Measurements from ENCODE around the gene ZNF236. TPM values are rescaled to one million over a fixed set of nuclear protein-coding genes. Genes with fewer than 3 reads are reported as not detected.
A peak's percentile ranks its signal among the peaks of the same experiment; 100 is the strongest.

The ZNF236 gene
- total and polyA plus RNA-seq, 2 experiments from 2014 or later = 7.4 to 8.2 TPM

GRCh38 chr18:76993573-76993972 is 171.2 kb downstream of the ZNF236 start:
- Histone ChIP-seq H3K27ac (peak overlapping the region; percentile 74), H3K9me3 (ENCODE audit: low read depth) (no peaks in the 10 kb centered on the region), H3K27me3 (no peaks in the 10 kb centered on the region), H3K36me3 (replicated peaks; ENCODE audit: insufficient read depth, low read depth) (no peaks in the 10 kb centered on the region), H4K20me1 (ENCODE audit: insufficient read depth, poor library complexity, severe bottlenecking) (no peaks in the 10 kb centered on the region), H3K9me2 (replicated peaks; ENCODE audit: insufficient read depth) (no peaks in the 10 kb centered on the region), H3K4me2 (peak overlapping the region; percentile 37), H2AFZ (peak overlapping the region; percentile 20), H3K79me2 (no peaks in the 10 kb centered on the region), H3K4me1 (ENCODE audit: insufficient read depth) (peaks cover 5% of the 10 kb centered on the region), H3K4me3 (no peak overlapping the region)
- 92% methylated on average over 11 of the region's 11 CpGs for WGBS (ENCODE audit: low lambda C conversion rate, missing lambda C conversion rate)
- TF ChIP-seq EZH2phosphoT487 (IDR thresholded peaks at IDR 0.05; ENCODE audit: low read depth, severe bottlenecking, unreplicated experiment) (no peak), CTCF (IDR thresholded peaks at IDR 0.05; ENCODE audit: poor library complexity) (no peak)
- DNase-seq (ENCODE audit: low spot score) = no peak

- no peak overlapping the region for H3K4me3 ChIP-seq
- no peaks in the 10 kb centered on the region for H3K9me3 ChIP-seq (ENCODE audit: low read depth)
- H3K27me3 ChIP-seq = no peaks in the 10 kb centered on the region
- H3K36me3 ChIP-seq (replicated peaks; ENCODE audit: insufficient read depth, low read depth) = no peaks in the 10 kb centered on the region
- WGBS (ENCODE audit: low lambda C conversion rate, missing lambda C conversion rate) = 55% methylated on average over 8 of the region's 8 CpGs
- no peaks in the 10 kb centered on the region for H4K20me1 ChIP-seq (ENCODE audit: insufficient read depth, poor library complexity, severe bottlenecking)
- no peak for TF ChIP-seq CTCF (IDR thresholded peaks at IDR 0.05; ENCODE audit: poor library complexity)
- TF ChIP-seq EZH2 (IDR thresholded peaks at IDR 0.05; ENCODE audit: borderline replicate concordance) = no peak
- TF ChIP-seq EZH2phosphoT487 (IDR thresholded peaks at IDR 0.05; ENCODE audit: low read depth, severe bottlenecking, unreplicated experiment) = no peak
- no peaks in the 10 kb centered on the region for H3K9me2 ChIP-seq (replicated peaks; ENCODE audit: insufficient read depth)
- peak; percentile 54 for DNase-seq (ENCODE audit: low spot score)
- H3K27ac ChIP-seq = peak overlapping the region; percentile 74
- peak overlapping the region; percentile 37 for H3K4me2 ChIP-seq
- no peaks in the 10 kb centered on the region for H3K79me2 ChIP-seq
- H3K4me1 ChIP-seq (ENCODE audit: insufficient read depth) = peaks cover 5% of the 10 kb centered on the region
- H2AFZ ChIP-seq = peak overlapping the region; percentile 20
These were observed 171.8 kb downstream of the ZNF236 start for GRCh38 chr18:76994086-76994654.

DNA sequence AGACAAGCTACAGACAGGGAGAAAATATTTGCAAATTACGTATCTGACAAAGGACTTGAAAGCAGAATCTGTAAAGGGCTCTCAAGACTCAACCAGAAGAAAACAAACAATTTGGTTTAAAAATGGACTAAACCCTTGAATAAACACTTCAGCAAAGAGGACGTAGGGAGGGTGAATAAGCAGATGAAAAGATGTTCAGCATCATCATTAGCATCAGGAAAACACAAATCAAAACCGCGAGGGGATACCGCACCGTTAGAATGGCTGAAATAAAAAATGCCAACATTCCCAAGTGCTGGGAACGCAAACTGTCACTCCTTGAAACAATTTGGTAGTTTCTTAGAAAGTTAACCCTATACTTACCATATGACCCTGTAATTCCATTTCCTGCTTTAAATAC is 173.5 kb downstream of the ZNF236 start:
- H2AFZ ChIP-seq = no peak overlapping the region
- peaks cover 9% of the 10 kb centered on the region for H3K4me1 ChIP-seq (ENCODE audit: insufficient read depth)
- no peak overlapping the region for H3K27ac ChIP-seq
- H3K79me2 ChIP-seq = no peaks in the 10 kb centered on the region
- no peaks in the 10 kb centered on the region for H3K36me3 ChIP-seq (replicated peaks; ENCODE audit: insufficient read depth, low read depth)
- H4K20me1 ChIP-seq (ENCODE audit: insufficient read depth, poor library complexity, severe bottlenecking) = no peaks in the 10 kb centered on the region
- TF ChIP-seq CTCF (IDR thresholded peaks at IDR 0.05; ENCODE audit: poor library complexity) (no peak), EZH2phosphoT487 (IDR thresholded peaks at IDR 0.05; ENCODE audit: low read depth, severe bottlenecking, unreplicated experiment) (no peak)
- 36% methylated on average over 7 of the region's 7 CpGs for WGBS (ENCODE audit: low lambda C conversion rate, missing lambda C conversion rate)
- DNase-seq (ENCODE audit: low spot score) = no peak
- H3K4me3 ChIP-seq = no peak overlapping the region
- no peaks in the 10 kb centered on the region for H3K9me2 ChIP-seq (replicated peaks; ENCODE audit: insufficient read depth)
- H3K27me3 ChIP-seq = no peaks in the 10 kb centered on the region
- no peaks in the 10 kb centered on the region for H3K9me3 ChIP-seq (ENCODE audit: low read depth)
- no peak overlapping the region for H3K4me2 ChIP-seq

- TF ChIP-seq EZH2phosphoT487 (IDR thresholded peaks at IDR 0.05; ENCODE audit: low read depth, severe bottlenecking, unreplicated experiment) = no peak
- TF ChIP-seq EZH2 (IDR thresholded peaks at IDR 0.05; ENCODE audit: borderline replicate concordance) = no peak
- TF ChIP-seq CTCF (IDR thresholded peaks at IDR 0.05; ENCODE audit: poor library complexity) = no peak
- Histone ChIP-seq H3K4me3 (no peak overlapping the region), H3K4me2 (no peak overlapping the region)
These were observed 174.1 kb downstream of the ZNF236 start for GRCh38 chr18:76996429-76996828.

More at GRCh38 chr18:76996429-76996828, 174.1 kb downstream of the ZNF236 start:
- no peaks in the 10 kb centered on the region for H3K27me3 ChIP-seq
- no peaks in the 10 kb centered on the region for H3K79me2 ChIP-seq
- no peaks in the 10 kb centered on the region for H3K9me2 ChIP-seq (replicated peaks; ENCODE audit: insufficient read depth)
- H3K36me3 ChIP-seq (replicated peaks; ENCODE audit: insufficient read depth, low read depth) = no peaks in the 10 kb centered on the region
- H2AFZ ChIP-seq = no peak overlapping the region
- H3K27ac ChIP-seq = no peak overlapping the region
- H3K9me3 ChIP-seq (ENCODE audit: low read depth) = no peaks in the 10 kb centered on the region
- WGBS (ENCODE audit: low lambda C conversion rate, missing lambda C conversion rate) = 45% methylated on average over 5 of the region's 7 CpGs
- H4K20me1 ChIP-seq (ENCODE audit: insufficient read depth, poor library complexity, severe bottlenecking) = no peaks in the 10 kb centered on the region
- no peak for DNase-seq (ENCODE audit: low spot score)
- H3K4me1 ChIP-seq (ENCODE audit: insufficient read depth) = peaks cover 9% of the 10 kb centered on the region
